HG03097 (cell line): ENCODE measurements around the gene OGDHL.

Experiments used
- ATAC-seq: cut with Tn5 transposase; IDR thresholded peaks from one replicate; pipeline ENCODE4 v1.9.1; 2021; ENCODE audit not compliant: unreplicated experiment, low FRiP score

OGDHL gene

DNA sequence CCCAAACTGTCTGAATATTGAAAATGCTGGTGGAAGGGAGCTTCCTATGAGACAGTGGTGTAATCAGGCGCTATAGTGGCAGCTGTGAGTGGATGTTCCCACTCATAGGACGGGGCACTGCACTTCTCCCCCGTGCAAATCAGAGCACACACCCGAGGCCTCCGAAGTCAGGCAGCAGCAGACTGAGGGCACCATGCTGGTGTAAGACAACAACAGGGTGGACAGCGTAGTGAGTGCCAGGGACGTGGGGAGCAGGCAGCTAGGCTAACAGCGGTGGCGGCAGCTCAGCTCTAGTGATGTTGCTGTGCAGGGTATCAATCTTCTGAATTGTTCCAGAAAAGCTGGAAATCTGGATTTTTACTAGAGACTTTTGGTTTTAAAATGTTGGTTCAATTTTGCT lies 63.4 kb downstream of the OGDHL start:
- no peak for ATAC-seq

DNA sequence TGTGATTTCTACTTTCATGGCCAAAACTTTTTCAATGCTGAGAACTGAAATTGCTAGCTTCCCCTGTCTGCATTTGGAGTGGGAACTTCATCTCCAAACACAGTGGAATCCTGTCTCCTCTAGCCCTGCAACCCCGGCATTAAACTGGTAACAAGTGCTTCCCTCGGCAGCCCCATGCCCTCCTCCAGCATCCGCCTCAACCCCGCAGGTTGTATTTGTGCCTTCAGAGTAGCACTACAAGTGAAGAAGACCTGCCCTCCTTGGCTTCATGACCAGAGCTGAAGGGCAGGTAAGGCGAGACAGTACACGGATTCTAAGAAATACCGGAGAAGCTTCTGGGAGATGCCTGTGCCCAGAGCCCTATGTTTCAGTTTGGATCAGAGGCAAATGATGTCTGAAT lies 65.8 kb downstream of the OGDHL start:
- no peak for ATAC-seq

DNA sequence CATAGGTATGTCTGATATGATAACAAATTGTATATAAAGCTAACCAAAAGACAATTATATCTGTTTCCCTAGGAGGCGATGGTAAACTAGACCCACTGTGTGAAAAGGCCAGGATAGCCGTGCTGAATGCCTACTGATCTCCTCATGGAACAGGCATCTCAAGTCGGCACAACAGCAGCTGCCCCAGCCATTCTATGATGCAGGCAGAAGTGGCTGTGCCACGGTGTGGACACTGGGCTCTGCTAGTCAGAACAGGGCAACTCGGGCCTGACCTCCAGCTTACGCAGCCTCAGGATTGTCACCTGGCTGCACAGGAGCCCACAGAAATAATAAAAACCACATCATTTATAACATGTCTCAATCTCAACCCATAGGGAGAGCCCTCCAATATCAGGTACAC lies 67.7 kb downstream of the OGDHL start:
- no peak for ATAC-seq

DNA sequence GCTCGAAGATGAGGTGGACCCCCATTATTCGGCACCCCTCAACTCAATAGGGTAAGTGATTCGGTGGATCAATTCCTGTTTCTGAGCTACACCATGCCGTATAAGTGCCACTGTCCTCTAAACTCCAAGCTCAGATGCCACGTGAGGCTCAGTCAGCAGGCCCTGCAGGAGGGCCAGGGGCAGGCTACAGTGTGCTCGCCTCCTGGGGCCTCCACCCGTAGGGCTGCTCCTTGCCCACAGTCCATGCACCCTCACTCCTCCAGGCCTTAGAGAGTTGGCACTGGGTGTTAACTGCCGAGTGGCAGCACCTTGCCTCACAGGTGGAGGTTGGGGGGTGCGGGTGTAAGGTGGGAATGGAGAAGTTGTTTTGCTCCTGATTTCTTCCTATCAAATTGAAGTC lies 70.5 kb downstream of the OGDHL start:
- no peak for ATAC-seq

DNA sequence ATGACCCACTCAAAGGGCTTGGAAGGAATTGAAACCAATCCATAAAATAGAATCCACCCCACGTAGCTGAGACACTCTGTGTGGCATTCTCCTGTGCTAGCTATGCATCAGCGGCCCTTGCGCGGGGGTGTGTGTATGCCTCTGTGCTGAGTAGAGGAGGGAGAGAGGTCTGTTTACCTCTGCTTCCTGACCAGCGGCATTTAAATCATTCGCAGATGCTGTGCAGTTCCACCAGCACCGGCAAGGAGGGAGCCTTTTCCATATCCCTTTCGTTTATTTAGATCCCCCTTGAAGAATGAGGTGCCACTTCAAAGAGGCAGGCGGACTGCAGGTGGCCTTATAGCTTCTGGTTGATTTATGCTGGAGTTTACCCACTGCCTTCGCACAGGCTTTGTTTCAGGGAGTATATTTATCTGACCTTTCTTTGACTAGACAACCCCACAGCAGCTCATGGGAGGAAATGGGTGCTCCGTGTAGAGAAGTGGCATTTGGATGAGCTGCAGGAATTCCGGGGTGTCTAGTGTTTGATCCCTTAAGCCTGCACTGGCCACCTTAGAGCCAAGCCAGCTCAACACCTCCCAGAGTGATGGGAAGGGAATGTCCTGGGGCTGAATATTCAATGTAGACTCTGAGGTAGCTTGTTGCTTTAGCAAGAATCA lies 71.3 kb downstream of the OGDHL start:
- no peak for ATAC-seq

DNA sequence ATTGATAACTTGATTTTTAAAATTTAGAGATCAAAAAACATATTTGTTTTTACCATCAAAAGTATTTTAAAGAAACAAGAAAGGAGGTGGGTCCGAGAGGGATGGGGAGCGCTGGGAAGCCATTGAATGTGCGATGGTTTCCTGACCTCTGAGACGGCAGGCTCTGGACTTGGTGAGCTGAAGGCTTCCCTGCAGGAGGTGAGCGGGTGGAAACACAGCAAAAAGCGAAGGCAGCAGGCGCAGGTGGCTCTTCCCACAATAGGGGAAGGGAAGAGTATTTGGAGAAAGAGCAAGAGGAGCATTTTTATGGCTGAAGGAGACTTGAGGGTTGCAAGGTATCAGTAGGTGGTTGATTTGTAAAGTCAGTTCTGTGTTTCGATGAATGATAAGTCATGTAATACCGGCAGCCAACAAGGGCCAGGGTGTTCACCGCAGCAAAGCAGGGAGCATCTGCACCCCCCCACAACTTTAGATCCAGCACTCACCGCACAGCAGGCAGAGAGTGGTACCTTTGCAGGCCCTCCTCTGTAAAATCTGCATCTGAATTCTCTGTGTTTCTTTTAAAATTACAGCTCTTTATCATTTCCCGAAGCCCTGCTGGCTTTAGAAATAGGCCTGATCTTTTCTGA lies 72.1 kb downstream of the OGDHL start:
- ATAC-seq: no peak

DNA sequence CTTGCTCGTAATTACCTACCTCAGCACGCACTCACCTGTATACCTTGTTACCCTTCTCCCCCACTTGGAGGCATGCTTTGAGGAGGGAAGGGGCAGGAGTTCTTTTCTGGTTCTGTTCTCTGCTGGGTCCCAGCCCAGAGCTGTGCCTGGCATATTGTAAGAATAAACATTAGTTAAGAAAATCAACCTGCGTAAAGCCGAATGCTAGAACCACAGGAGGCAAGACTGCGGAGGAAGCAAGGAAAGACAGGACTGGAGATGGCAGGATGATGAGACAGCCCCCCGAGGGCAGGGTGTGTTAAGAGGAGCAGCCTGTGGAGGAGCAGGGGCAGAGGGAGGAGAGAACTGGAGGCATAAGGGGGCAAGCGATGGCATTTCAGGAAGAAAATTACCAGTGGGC lies 73.2 kb downstream of the OGDHL start:
- no peak for ATAC-seq

DNA sequence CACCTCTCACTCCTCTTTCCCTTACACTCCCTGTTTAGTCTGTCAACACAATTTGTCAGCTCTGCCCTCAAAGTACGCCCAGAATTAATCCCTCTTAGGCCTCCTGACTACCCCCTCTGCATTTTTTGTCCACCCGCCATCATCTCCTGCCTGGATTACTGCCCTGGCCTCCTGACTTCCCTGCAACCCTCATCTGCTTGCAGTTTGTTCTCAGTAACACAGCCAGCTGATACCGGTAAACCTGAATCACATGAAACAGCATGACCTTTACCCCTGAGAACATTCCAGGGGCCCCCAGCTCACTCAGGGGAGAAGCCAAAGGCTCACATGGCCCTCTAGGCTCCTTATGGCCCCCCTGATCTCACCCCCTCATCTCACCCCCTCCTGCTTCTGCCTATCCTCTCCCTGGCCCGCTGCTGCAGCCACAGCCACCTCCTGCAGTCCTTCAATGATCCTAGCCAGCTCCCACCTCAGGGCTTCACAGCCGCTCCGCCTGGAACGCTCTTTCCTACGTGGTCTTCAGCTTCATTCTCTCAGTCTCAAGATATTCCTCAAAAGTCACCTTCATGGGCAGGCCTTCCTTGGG lies 73.8 kb downstream of the OGDHL start:
- no peak for ATAC-seq

DNA sequence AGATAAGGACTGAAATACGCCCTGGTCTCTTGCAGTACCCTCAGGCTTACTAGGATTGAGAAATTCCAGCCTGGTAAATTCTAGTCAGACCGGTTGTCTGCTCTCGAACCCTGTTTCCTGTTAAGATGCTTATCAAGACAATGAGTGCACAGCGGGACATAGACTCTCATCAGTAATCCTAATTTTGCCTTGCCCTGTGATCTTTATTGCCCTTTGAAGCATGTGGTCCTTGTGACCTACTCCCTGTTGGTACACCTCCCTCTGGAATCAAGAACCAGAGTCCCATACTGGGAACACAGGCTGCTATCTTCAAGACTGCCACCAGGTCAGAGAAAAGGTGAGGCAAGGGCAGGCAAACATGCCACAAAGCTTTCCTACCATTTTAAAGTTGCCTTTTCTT lies 75.5 kb downstream of the OGDHL start:
- no peak for ATAC-seq
